Colonic mucosa (tissue), 4 donors: ENCODE results near the gene APELA. TPM values are rescaled to one million over a fixed set of nuclear protein-coding genes. Genes with fewer than 3 reads are reported as not detected.
"Not testable (repeated sequence)": the region's sequence is repeated elsewhere in the genome, so short reads cannot be mapped to it uniquely, and the experiment has no call there.

Experiments
- DNase-seq: peaks from one replicate; pipeline ENCODE4 v3.0.0-alpha.2; 2020
- H3K27ac ChIP-seq: fragments of 200-600 bp; one replicate; pipeline ENCODE4 v1.8.0; 2021
- H3K27me3 ChIP-seq: fragments of 200-600 bp; one replicate; pipeline ENCODE4 v1.8.0; 2021
- H3K36me3 ChIP-seq: fragments of 200-600 bp; one replicate; pipeline ENCODE4 v1.8.0; 2021
- H3K4me1 ChIP-seq: fragments of 200-600 bp; one replicate; pipeline ENCODE4 v1.8.0; 2021; ENCODE audit warnings: mild to moderate bottlenecking
- H3K4me3 ChIP-seq: fragments of 200-600 bp; one replicate; pipeline ENCODE4 v1.8.0; 2021
- H3K9ac ChIP-seq, 2 donors: one replicate each; pipeline ENCODE4 v1.7.0; 2013; ENCODE audit warnings: control low read depth in 2 of 2, low read depth in 2 of 2, low read length in 2 of 2
- H3K9me3 ChIP-seq: fragments of 200-600 bp; one replicate; pipeline ENCODE4 v1.8.0; 2021
- CTCF ChIP-seq: fragments of 200-600 bp; IDR thresholded peaks from one replicate; pipeline ENCODE4 v1.8.0; 2022; ENCODE audit warnings: antibody characterized with exemption, mild to moderate bottlenecking
- intact Hi-C: fragments of 100-400 bp; cut with DNase I; formaldehyde crosslinking; loops from one replicate; pipeline ENCODE4 v1.14.1; 2022
- total RNA-seq, 2 donors: library from RNA; stranded (reverse); fragmentation: NEBNext Ultra II Directional in 1 of 2; extraction: Animal tissue kit (Norgen Biotek cat#: 25700) in 1 of 2; gene quantifications; one replicate each; pipeline ENCODE4 v1.2.1, GENCODE V29; 2021
- donor health status: healthy.
- donor health status: DM: no; HTN: no; CAD: no.
- donor health status: DM: no; HTN: no; CAD: no.

The APELA gene
- total RNA-seq, 2 donors from 2014 or later: not detected

DNA sequence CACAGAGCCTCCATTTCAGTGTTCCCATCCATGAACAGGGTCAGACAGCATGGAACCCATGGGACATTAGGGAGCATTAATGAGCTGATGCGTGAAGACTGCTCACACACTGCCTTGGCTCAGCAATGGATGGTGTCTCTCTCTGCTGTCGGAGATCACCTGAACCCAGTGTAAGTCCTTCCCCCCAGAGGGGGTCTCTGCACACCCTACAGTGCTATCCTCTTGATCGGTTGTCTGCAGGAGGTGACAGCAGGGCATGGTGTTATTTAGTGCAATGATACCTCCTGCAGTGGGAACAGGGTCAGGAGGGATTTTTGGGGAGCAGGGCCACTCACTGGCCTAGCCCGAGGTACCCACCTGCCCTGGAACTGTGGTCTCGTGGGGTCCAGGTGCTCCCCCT, 25.6 kb downstream of the APELA start:
- H3K4me3 ChIP-seq: no peak overlapping the region
- no peak overlapping the region for H3K9ac ChIP-seq
- intact Hi-C loops: no loop called here
- no peak for DNase-seq
- no peaks in the 10 kb centered on the region for H3K27me3 ChIP-seq
- H3K27ac ChIP-seq: no peak overlapping the region
- H3K4me1 ChIP-seq: no peaks in the 10 kb centered on the region
- TF ChIP-seq CTCF: no peak
- H3K36me3 ChIP-seq: no peaks in the 10 kb centered on the region
- H3K9me3 ChIP-seq: no peaks in the 10 kb centered on the region

GRCh38 chr4:164904336-164904735, 27.4 kb downstream of the APELA start:
- H3K4me3 ChIP-seq: no peak overlapping the region
- TF ChIP-seq CTCF: no peak
- no peak for DNase-seq
- intact Hi-C loops: no loop called here
- no peaks in the 10 kb centered on the region for H3K36me3 ChIP-seq
- H3K27ac ChIP-seq: no peak overlapping the region
- no peaks in the 10 kb centered on the region for H3K27me3 ChIP-seq
- H3K4me1 ChIP-seq: no peaks in the 10 kb centered on the region
- H3K9me3 ChIP-seq: no peaks in the 10 kb centered on the region
- no peak overlapping the region for H3K9ac ChIP-seq

DNA sequence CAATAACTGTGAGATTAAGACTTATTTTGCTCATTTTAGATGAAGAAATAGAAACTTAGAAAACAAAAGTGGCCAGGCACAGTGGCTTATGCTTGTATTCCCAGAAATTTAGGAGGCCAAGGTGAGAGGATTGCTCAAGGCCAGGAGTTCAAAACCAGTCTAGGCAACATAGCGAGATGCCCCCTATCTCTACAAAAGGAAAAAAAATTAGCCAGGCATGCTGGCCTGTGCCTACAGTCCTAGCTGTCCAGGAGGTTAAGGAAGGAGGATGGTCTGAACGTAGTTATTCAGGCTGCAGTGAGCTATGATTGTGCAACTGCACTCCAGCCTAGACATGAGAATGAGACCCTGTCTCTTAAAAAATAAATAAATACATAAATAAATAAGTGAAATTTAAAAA, 28.0 kb downstream of the APELA start:
- intact Hi-C loops: no loop called here
- DNase-seq: no peak
- no peaks in the 10 kb centered on the region for H3K36me3 ChIP-seq
- H3K9ac ChIP-seq: no peak overlapping the region
- no peaks in the 10 kb centered on the region for H3K9me3 ChIP-seq
- H3K4me3 ChIP-seq: no peak overlapping the region
- no peaks in the 10 kb centered on the region for H3K27me3 ChIP-seq
- no peaks in the 10 kb centered on the region for H3K4me1 ChIP-seq
- no peak for TF ChIP-seq CTCF
- no peak overlapping the region for H3K27ac ChIP-seq

DNA sequence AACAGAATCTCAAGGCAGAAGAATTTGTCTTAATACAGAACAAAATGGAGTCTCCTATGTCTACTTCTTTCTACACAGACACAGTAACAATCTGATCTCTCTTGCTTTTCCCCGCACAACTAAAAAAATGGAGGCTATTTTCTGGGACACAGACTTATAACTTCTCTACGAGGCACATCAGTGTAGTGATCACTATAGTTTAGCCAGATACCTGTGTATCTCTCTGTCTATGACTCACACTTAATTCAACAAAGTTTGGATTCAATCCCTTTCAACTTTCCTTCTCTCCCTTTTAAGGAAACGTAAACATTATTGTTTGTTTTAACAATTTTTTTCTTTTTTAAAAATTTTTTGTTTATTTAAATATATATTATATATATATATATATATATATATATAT, 29.4 kb downstream of the APELA start:
- intact Hi-C loops: no loop called here
- Histone ChIP-seq H3K36me3 (no peaks in the 10 kb centered on the region), H3K9me3 (no peaks in the 10 kb centered on the region), H3K9ac (no peak overlapping the region), H3K4me1 (no peaks in the 10 kb centered on the region), H3K27me3 (no peaks in the 10 kb centered on the region), H3K4me3 (no peak overlapping the region), H3K27ac (no peak overlapping the region)
- no peak for DNase-seq
- TF ChIP-seq CTCF: no peak

- H3K4me3 ChIP-seq, intact Hi-C loops, H3K4me1 ChIP-seq, H3K27ac ChIP-seq, DNase-seq, H3K9ac ChIP-seq, H3K9me3 ChIP-seq, H3K36me3 ChIP-seq, H3K27me3 ChIP-seq: not testable (repeated sequence)
Observed at GRCh38 chr4:164913506-164913905, 36.5 kb downstream of the APELA start.

DNA sequence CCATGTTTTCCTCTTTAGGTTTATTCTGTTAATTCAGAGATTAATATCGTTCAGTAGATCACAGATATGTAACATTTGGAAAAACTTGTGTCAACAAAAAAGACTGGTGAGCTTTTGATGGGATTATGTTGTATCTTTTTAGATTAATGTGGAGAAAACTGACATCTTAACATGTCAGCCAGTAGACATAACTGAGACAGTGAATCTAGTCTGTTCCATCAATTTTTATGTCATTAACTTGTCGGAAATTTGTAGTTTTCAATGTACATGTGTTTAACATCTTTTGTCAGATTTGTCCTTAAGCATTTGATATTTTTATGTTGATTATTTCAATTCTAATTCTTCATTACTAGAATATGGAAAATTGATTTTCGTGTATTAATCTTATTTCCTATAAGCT, 42.0 kb downstream of the APELA start:
- H3K36me3 ChIP-seq: no peaks in the 10 kb centered on the region

More for the DNA sequence above, 42.0 kb downstream of the APELA start:
- no peaks in the 10 kb centered on the region for H3K4me1 ChIP-seq
- no peaks in the 10 kb centered on the region for H3K9me3 ChIP-seq
- no peak overlapping the region for H3K27ac ChIP-seq
- H3K4me3 ChIP-seq: no peak overlapping the region
- DNase-seq: no peak
- no peaks in the 10 kb centered on the region for H3K27me3 ChIP-seq
- intact Hi-C loops: no loop called here
- H3K9ac ChIP-seq: no peak overlapping the region
- no peak for TF ChIP-seq CTCF
